Fibroblast of skin of left biceps (primary cell): ENCODE data around the gene C8G.

Experiments
- DNase-seq, 2 experiments: peaks; one replicate each; pipeline ENCODE4 v3.0.0-alpha.2; 2013; ENCODE audit warnings: low read depth in 2 of 2

The C8G gene

DNA sequence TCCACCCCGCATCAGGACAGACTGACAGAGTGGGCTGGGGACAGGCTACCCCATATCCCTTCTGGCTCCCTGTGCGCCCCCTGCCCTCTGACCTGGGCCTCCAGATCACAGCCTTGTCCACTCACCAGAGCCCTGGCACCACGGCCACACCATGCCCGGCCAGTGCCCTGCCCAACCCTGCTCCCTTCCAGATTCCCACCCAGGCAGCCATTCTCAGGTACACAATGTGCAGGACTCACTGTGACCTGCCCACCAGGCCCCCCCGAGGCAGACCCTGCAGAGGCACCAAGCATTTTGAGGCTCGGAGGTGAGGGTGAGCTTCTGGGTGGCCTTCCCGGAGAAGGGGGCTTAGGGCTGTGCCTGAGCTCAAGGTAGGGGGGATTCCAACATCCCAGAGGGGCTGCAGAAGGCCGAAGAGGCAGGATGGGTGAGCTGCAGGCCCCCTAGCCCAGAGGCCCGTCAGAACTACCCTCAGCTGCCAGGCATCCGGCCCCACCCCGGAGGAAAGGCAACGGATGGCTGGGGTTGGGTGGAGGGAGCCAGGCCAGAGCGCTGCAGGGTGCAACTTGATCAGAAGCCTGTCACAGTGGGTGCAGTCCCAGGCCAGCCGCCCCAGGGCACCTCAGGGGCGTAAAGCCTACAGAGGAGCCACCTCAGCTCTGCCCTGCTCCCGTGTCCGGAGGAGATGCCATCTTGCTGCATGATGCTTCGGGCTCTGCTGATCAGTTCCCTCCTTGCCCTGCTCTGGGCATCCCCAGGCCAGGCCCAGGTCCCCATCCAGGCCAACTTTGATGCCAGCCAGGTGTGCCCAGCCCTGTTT, 37.4 kb downstream of the C8G start, which contains the start of gene LCNL1:
LCNL1 (plus strand) TSS at position 762 of the 820 bp plus-strand sequence. CDS start 594 bp downstream, outside the sequence.
- no peak for DNase-seq

DNA sequence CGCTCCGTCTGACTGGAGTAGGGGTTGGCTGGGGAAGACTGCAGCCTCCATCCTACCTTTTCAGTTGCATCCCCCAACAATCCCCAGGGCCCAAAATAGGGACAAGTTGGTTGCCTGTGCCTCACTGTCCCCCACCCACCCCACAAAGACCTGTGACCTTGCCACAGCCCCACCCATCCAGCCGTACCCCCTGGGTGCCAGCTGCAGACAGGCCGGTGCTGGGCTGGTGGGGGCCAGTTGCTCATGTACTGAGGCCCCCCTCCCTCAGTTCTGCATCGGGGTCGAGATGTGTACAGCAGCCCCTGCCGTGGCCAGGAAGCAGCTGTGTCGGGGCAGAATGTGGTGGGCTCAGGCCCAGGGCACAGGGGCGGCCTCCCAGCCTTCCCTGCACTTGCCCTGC, 38.1 kb downstream of the C8G start:
- no peak for DNase-seq

DNA sequence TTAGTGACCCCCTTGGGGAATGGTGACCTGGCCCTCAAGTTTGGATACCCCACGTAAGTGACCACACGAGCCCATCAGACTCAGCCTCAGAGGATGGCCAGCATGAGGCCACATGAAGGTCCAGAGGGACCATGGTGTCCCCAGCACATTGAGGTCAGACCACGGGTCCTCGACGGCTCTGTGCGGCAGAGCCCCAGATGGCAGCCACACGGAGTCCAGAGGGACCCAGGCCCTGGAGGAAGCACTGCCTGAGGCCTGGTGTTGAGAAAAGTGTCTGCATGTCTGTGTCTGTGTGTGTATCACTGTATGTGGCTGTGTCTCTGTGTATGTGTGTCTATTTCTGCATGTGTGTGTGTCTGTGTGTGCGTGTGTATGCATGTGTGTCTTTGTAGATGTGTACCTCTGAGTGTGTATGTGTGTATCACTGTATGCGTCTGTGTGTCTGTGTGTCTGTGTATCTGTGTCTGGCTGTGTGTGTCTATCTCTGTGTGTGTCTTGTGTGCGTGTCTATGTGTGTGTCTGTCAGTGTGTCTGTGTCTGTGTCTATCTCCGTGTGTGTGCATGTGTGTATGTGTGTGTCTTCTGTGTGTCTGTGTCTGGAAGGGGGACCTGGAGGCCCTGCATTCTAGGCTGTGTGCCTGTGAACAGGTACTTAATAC, 38.7 kb downstream of the C8G start:
- no peak for DNase-seq

- no peak for DNase-seq
These were observed 39.5 kb downstream of the C8G start for GRCh38 chr9:136984464-136985026.

- no peak for DNase-seq
These were observed 40.1 kb downstream of the C8G start for GRCh38 chr9:136985027-136985602.

- no peak for DNase-seq
These were observed 40.8 kb downstream of the C8G start for GRCh38 chr9:136985853-136986252.

DNA sequence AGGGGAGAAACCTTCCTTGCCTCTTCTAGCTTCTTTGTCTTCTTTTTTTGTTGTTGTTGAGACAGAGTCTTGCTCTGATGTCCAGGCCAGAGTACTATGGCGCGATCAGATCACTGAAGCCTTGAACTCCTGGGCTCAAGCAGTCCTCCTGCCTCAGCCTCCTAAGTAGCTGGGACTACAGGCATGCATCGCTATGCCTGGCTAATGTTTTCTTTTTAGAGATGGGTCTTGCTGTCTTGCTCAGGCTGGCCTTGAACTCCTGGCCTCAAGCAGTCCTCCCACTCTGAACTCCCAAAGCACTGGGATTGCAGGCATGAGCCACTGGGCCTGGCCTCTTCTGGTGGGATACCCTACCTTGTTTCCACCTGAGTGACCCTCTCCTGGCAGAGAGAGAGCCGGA, 43.8 kb downstream of the C8G start:
- no peak for DNase-seq

DNA sequence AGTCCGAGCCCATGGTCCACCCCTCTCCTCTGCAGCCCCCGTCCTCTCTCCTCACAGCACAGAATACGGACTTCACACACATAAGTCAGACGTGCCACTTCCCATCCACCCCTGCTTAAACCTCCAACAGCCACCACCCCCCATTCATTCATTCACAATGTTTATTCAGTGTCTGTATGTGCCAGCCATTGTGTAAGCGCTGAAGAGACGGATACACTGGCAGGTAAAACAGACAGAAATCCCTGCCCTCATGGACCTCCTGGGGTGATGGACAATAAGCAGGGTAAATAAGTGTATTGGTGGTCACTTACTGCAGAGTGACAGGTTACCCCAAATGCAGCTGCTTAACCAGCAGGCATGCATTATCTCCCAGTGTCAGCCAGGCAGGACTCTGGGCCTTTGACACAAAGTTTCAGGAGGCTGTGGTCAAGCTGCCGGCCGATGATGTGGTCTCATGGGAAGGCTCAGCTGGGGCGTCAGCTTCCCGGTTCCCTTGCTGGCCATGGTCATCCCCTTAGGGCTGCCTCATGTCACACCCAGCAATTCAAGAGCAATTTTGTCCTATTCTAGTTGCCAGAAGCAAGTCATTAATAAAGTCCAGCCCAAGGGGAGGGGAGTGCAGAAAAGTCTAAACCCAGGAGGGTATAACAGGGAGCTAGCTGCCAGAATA, 45.3 kb downstream of the C8G start:
- no peak for DNase-seq

DNA sequence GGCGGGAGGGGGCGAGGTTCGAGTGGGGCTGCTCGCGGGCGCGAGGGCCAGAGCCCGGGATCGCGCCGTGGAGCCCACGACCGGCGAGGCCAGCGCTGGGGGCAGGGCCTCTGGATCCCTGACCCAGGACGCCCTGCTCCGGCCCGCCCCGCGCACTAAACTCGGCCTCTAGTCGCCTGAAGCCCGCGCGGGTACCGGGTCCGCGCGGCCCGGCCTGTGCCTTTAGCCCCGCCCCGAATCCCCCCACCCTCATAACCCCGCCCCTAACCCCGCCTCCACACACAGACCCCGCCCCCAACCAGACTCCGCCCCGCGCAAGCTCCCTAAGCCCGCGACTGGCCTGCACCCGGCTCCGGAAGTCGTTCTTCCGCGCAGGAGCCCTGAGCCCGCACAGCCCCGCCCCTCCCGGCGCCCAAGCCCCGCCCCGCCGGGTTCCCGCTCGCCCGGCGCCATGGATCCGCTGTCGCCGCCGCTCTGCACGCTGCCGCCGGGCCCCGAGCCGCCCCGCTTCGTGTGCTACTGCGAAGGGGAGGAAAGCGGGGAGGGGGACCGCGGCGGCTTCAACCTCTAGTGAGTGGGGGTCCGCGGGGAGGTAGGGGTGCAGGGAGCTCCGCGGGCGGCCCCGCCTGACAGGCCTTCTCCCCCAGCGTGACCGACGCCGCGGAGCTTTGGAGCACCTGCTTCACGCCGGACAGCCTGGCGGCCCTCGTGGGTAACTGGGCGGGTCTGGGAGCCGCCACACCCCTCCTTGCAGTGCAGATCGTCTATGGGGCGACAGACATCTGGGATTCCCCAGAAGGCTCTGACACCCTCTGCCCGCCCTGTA, 47.2 kb downstream of the C8G start, which contains the start of gene PAXX:
PAXX (plus strand) TSS at position 430 of the 826 bp plus-strand sequence; CDS start at position 452, 22 bp downstream.
- peak; percentile 61 to 63 for DNase-seq

GRCh38 chr9:136992819-136993369, 47.9 kb downstream of the C8G start:
- no peak for DNase-seq

DNA sequence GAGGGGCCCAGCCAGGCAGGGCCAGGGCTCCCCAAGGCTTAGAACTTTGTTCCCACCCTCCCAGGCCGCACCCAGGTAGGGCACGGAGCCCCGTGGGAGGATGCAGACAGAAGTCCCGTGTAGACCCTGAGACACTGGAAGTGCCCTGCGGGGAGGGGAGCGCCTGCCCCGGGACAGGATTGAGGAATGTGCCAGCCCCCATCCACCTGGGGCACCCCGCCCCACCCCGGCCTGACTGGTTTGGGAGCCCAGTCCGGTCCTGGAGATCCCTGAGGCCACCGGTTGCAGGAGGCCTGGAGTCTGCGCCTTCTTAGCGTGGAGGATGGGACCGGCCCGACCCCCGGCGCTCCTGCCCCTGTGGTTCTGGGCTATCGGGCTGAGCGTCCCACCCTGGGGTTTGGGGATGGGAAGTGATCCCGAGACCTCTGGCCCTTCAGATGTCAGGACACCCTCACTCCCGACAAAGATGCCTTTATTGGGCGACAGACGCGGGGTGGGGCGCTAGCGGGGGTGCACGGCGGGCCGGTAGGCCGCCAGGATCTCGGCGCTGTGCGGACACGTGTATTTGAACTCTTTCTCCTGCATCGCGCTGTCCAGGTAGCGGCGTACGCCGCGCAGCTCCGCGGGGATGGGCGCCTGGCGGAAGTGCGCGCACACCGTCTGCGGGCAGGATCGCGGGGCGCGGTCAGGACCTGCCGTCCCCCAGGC, 49.3 kb downstream of the C8G start:
- DNase-seq = no peak

- DNase-seq = no peak
These were observed 49.8 kb downstream of the C8G start for GRCh38 chr9:136994888-136995230.

GRCh38 chr9:136995362-136995761, 50.3 kb downstream of the C8G start:
- no peak for DNase-seq

DNA sequence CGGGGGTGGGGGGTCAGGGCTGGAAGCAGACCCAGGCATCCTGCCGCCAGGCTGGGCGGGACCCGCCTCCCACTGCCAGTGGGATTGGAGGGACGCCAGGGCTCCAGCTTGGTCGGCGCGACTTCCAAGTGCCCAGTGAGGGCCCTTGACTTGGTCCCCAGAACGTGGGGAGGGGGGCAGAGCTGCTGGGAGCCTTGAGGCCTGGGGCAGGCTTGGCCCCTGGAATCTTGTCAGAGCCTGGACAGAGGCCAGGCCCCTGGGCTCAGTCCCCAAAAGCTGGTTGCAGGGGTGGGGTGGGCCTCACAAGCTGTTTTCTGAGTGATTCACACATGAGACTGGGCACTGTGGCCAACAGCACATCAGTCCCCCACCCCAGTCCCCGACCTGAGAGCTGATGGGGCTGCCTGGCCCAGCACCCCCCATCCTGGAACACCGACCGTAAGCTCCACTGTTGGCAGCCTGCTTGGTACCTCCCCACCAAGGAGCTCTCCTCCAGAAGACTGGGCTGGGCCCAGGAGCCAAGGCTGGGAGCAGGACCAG, 50.8 kb downstream of the C8G start:
- DNase-seq = no peak
